WERI-Rb-1 (cell line): Measurements from ENCODE around the gene SOX8.

Experiments used
- DNase-seq: peaks from one replicate; pipeline ENCODE4 v3.0.0-alpha.2; 2020
- H3K27ac ChIP-seq: fragments of 250-450 bp; sonication (Bioruptor Pico); 2 replicates; pipeline ENCODE4 v1.5.1; 2020; ENCODE audit warnings: mild to moderate bottlenecking, moderate library complexity
- H3K27me3 ChIP-seq: fragments of 250-450 bp; sonication (Bioruptor Pico); 2 replicates; pipeline ENCODE4 v1.5.1; 2021; ENCODE audit warnings: mild to moderate bottlenecking, low read depth, moderate library complexity; ENCODE audit not compliant: insufficient read depth, severe bottlenecking
- H3K36me3 ChIP-seq: fragments of 250-450 bp; sonication (Bioruptor Pico); 2 replicates; pipeline ENCODE4 v1.5.1; 2020; ENCODE audit warnings: mild to moderate bottlenecking, moderate library complexity
- H3K4me3 ChIP-seq: 2 replicates; pipeline ENCODE4 v1.5.1; 2011; ENCODE audit warnings: low read depth, mild to moderate bottlenecking, control low read depth, low read length
- H3K9me3 ChIP-seq: fragments of 250-450 bp; sonication (Bioruptor Pico); 2 replicates; pipeline ENCODE4 v1.5.1; 2021; ENCODE audit warnings: mild to moderate bottlenecking, moderate library complexity; ENCODE audit not compliant: severe bottlenecking
- TF ChIP-seq, protein P1 (sequence below): IDR thresholded peaks from 2 replicates; pipeline ENCODE4 v1.5.1; 2011; ENCODE audit warnings: low read depth, mild to moderate bottlenecking, control low read depth, inconsistent platforms, low read length

The SOX8 gene

GRCh38 chr16:976389-976931 lies 5.1 kb upstream of the SOX8 start:
- Histone ChIP-seq H3K27me3 (no peaks in the 10 kb centered on the region), H3K27ac (peak overlapping the region; percentile 46), H3K4me3 (no peak overlapping the region; the same call in 1 of the 2 replicates), H3K36me3 (no peaks in the 10 kb centered on the region), H3K9me3 (no peaks in the 10 kb centered on the region)
- peak; percentile 72 for DNase-seq
- TF ChIP-seq, protein P1, sequence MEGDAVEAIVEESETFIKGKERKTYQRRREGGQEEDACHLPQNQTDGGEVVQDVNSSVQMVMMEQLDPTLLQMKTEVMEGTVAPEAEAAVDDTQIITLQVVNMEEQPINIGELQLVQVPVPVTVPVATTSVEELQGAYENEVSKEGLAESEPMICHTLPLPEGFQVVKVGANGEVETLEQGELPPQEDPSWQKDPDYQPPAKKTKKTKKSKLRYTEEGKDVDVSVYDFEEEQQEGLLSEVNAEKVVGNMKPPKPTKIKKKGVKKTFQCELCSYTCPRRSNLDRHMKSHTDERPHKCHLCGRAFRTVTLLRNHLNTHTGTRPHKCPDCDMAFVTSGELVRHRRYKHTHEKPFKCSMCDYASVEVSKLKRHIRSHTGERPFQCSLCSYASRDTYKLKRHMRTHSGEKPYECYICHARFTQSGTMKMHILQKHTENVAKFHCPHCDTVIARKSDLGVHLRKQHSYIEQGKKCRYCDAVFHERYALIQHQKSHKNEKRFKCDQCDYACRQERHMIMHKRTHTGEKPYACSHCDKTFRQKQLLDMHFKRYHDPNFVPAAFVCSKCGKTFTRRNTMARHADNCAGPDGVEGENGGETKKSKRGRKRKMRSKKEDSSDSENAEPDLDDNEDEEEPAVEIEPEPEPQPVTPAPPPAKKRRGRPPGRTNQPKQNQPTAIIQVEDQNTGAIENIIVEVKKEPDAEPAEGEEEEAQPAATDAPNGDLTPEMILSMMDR: no peak

- H3K9me3 ChIP-seq: no peaks in the 10 kb centered on the region
- peaks cover 2% of the 10 kb centered on the region for H3K27me3 ChIP-seq
- no peak for DNase-seq
- no peaks in the 10 kb centered on the region for H3K36me3 ChIP-seq
- TF ChIP-seq, protein P1: no peak
- H3K4me3 ChIP-seq: no peak overlapping the region
- H3K27ac ChIP-seq: no peak overlapping the region
Measured at GRCh38 chr16:977081-977701, 4.4 kb upstream of the SOX8 start.

DNA sequence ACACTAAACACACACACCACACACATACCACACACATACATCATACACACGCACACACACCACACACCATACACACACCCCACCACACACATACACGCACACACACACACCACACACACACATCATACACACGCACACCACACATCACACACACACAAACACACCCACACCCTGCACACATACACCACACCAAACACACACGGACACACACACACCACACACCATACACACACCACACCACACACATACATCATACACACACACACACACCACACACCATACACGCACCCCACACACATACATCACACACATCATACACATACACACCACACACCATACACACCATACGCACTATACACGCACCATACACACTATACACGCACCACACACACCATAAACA lies 3.7 kb upstream of the SOX8 start:
- TF ChIP-seq, protein P1: no peak
- no peak for DNase-seq
- Histone ChIP-seq H3K9me3 (no peaks in the 10 kb centered on the region), H3K4me3 (no peak overlapping the region), H3K36me3 (no peaks in the 10 kb centered on the region), H3K27ac (no peak overlapping the region), H3K27me3 (peaks cover 9% of the 10 kb centered on the region)

- DNase-seq: no peak
- Histone ChIP-seq H3K4me3 (no peak overlapping the region), H3K27me3 (peaks cover 13% of the 10 kb centered on the region), H3K9me3 (no peaks in the 10 kb centered on the region), H3K36me3 (no peaks in the 10 kb centered on the region), H3K27ac (no peak overlapping the region)
- TF ChIP-seq, protein P1: no peak
Measured at GRCh38 chr16:978403-978802, 3.2 kb upstream of the SOX8 start.

GRCh38 chr16:979147-979546 lies 2.4 kb upstream of the SOX8 start:
- H3K9me3 ChIP-seq: no peaks in the 10 kb centered on the region
- no peak for DNase-seq
- TF ChIP-seq, protein P1: no peak
- no peaks in the 10 kb centered on the region for H3K36me3 ChIP-seq
- no peak overlapping the region for H3K4me3 ChIP-seq
- no peak overlapping the region for H3K27ac ChIP-seq
- peaks cover 13% of the 10 kb centered on the region for H3K27me3 ChIP-seq
